Liver (tissue), 9 donors: ENCODE data around the gene MYBPC3. TPM values are rescaled to one million over a fixed set of nuclear protein-coding genes. Genes with fewer than 3 reads are reported as not detected.

Experiments
- DNase-seq: peaks from one replicate; pipeline ENCODE4 v3.0.0-alpha.2; 2017; ENCODE audit warnings: low spot score
- H3K27ac ChIP-seq, 2 donors: one replicate each; pipeline ENCODE4 v1.7.0; 2013; ENCODE audit warnings: inconsistent platforms in 2 of 2, low read length in 2 of 2, control low read depth in 1 of 2, low read depth in 1 of 2, mild to moderate bottlenecking in 1 of 2
- H3K27me3 ChIP-seq, 4 donors: one replicate each; pipeline versions ENCODE4 v1.6.1 to v1.7.0; 2013; ENCODE audit warnings: low read length in 3 of 4, inconsistent platforms in 1 of 4, mild to moderate bottlenecking in 1 of 4, moderate library complexity in 1 of 4; ENCODE audit not compliant: control insufficient read depth in 4 of 4, insufficient read depth in 4 of 4
- H3K36me3 ChIP-seq, 4 donors: one replicate each; pipeline versions ENCODE4 v1.6.1 to v1.7.0; 2013; ENCODE audit warnings: low read length in 3 of 4, mild to moderate bottlenecking in 3 of 4, low read depth in 1 of 4, moderate library complexity in 1 of 4; ENCODE audit not compliant: control insufficient read depth in 4 of 4, insufficient read depth in 3 of 4
- H3K4me1 ChIP-seq, 4 donors: one replicate each; pipeline versions ENCODE4 v1.6.1 to v1.7.0; 2013; ENCODE audit warnings: low read length in 3 of 4, mild to moderate bottlenecking in 3 of 4, moderate library complexity in 1 of 4; ENCODE audit not compliant: control insufficient read depth in 4 of 4, insufficient read depth in 4 of 4
- H3K4me3 ChIP-seq, 3 donors: one replicate each; pipeline versions ENCODE4 v1.6.1 to v1.7.0; 2013; ENCODE audit warnings: low read length in 3 of 3, control low read depth in 1 of 3, low read depth in 1 of 3, mild to moderate bottlenecking in 1 of 3
- H3K9ac ChIP-seq, 2 donors: one replicate each; pipeline ENCODE4 v1.7.0; 2013; ENCODE audit warnings: low read length in 2 of 2, mild to moderate bottlenecking in 2 of 2, moderate library complexity in 2 of 2, control low read depth in 1 of 2, low read depth in 1 of 2
- H3K9me3 ChIP-seq, 4 donors: one replicate each; pipeline versions ENCODE4 v1.6.1 to v1.7.0; 2013; ENCODE audit warnings: low read length in 3 of 4; ENCODE audit not compliant: control insufficient read depth in 4 of 4
- FOXA2 ChIP-seq: IDR thresholded peaks from 2 replicates; pipeline ENCODE4 v1.6.1; 2016; ENCODE audit warnings: antibody characterized with exemption
- GABPA ChIP-seq, 2 donors: IDR thresholded peaks in 1 of 2; conservative IDR thresholded peaks in 1 of 2; 2 replicates each; pipeline ENCODE4 v1.6.1; 2016; ENCODE audit warnings: antibody characterized with exemption in 2 of 2, mild to moderate bottlenecking in 1 of 2, moderate library complexity in 1 of 2
- HNF4A ChIP-seq, 2 donors: conservative IDR thresholded peaks; 2 replicates each; pipeline ENCODE4 v1.6.1; 2016; ENCODE audit warnings: antibody characterized with exemption in 2 of 2, mild to moderate bottlenecking in 2 of 2
- HNF4G ChIP-seq: IDR thresholded peaks from 2 replicates; pipeline ENCODE4 v1.6.1; 2016; ENCODE audit warnings: antibody characterized with exemption
- JUND ChIP-seq, 2 donors: IDR thresholded peaks; 2 replicates each; pipeline ENCODE4 v1.6.1; 2016; ENCODE audit warnings: antibody characterized with exemption in 2 of 2
- NR2F2 ChIP-seq: IDR thresholded peaks from 2 replicates; pipeline ENCODE4 v1.6.1; 2016; ENCODE audit warnings: antibody characterized with exemption
- RAD21 ChIP-seq, 2 donors: IDR thresholded peaks; 2 replicates each; pipeline ENCODE4 v1.6.1; 2016; ENCODE audit warnings: antibody characterized with exemption in 2 of 2, mild to moderate bottlenecking in 2 of 2
- TAF1 ChIP-seq: conservative IDR thresholded peaks from 2 replicates; pipeline ENCODE4 v1.6.1; 2016; ENCODE audit warnings: antibody characterized with exemption, mild to moderate bottlenecking
- YY1 ChIP-seq: IDR thresholded peaks from 2 replicates; pipeline ENCODE4 v1.6.1; 2016; ENCODE audit warnings: antibody characterized with exemption, mild to moderate bottlenecking
- WGBS: extraction: QIAGEN DNeasy Blood & Tissue Kit; methylation state at CpG from one replicate; pipeline ENCODE4 v1.1.7; 2013; 5-methylcytosine and 5-hydroxymethylcytosine counted together
- polyA plus RNA-seq, 2 donors: library from polyadenylated mRNA; stranded (reverse) in 1 of 2; unstranded in 1 of 2; fragments of 200-250 nt in 1 of 2; fragments of >200 nt in 1 of 2; fragmentation: Nextera tagmentation in 1 of 2; extraction: Ambion mirVana in 1 of 2; gene quantifications; one replicate each; pipeline versions ENCODE4 v1.2.1 to v1.2.3, GENCODE V29; 2013 to 2015
- total RNA-seq, 2 donors: library from RNA; depleted of rRNA; stranded (reverse); fragments of >200 nt; gene quantifications; one replicate each; pipeline ENCODE4 v1.2.3, GENCODE V29; 2014
- TF ChIP-seq, protein P1 (sequence below): fragments of 150-350 bp; IDR thresholded peaks from 2 replicates; pipeline ENCODE4 v1.5.1; 2017; ENCODE audit warnings: improper control_type of control experiment, low read depth, low read length; ENCODE audit not compliant: missing input control
- TF ChIP-seq, protein P2 (sequence below): IDR thresholded peaks from 2 replicates; pipeline ENCODE4 v1.6.1; 2016; ENCODE audit warnings: antibody characterized with exemption
- donor health status: healthy.
- donor health status: healthy.
- donor health status: healthy.
- donor health status: healthy.
- donor health status: healthy.

MYBPC3 gene
- total and polyA plus RNA-seq, 4 donors, result 0.01 to 0.25 TPM; not detected in 2

DNA sequence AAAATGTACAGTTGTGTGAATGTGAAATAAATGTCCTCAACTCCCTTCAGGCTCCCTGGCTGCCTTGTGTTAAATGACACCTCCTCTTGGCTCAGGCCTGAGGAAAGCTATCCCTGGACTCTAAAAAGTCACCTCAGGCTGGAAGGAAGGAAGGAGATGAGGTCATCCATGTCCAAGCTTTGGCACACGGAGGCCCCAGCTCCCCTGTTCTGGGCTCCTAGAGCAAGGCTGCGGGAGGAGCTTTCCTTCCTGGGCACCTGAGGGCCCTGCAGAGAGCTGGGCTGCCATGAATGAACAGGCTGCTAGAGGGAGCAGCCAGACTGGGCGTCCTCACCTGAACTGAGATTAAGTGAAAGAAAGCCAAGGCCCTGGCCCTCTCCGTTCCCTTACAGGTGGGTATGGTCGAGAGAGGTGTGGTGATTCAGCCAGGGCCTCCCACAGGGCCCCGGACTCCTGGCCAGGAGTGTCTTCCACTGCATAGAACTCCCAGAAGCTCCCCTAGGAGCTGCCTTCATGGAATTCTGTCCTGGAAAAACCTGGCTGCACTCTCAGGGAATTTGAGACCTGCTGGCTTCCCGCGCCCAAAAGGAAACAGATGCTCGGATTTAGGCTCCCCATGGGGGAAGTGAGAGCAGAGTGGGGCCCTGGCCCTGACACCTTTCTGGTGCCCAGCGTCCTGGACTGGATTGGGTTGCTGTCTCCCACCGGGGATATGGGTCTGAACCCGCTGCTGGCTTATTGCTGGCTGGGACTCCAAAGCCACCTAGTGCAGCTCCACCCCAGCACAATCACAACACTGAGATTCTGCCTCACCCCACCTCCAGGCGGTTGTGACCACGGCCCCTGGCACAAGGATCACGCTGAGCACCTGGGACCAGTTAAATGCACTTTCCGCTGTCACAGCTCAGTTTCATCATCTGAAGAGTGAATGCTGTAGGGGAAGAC lies 22.2 kb downstream of the MYBPC3 start:
- peaks cover 15 to 51% (median 20%) of the 10 kb centered on the region in 4 donors for H3K36me3 ChIP-seq
- no peak overlapping the region for H3K27ac ChIP-seq
- H3K27me3 ChIP-seq, result no peaks in the 10 kb centered on the region
- WGBS, result 86% methylated on average over 16 of the region's 16 CpGs
- H3K9me3 ChIP-seq, result no peaks in the 10 kb centered on the region
- no peak for DNase-seq
- H3K4me1 ChIP-seq, result no peaks in the 10 kb centered on the region
- H3K4me3 ChIP-seq, result no peak overlapping the region
- TF ChIP-seq TAF1 (no peak), HNF4A (conservative IDR thresholded peaks at IDR 0.05) (no peak)
- no peak overlapping the region for H3K9ac ChIP-seq

DNA sequence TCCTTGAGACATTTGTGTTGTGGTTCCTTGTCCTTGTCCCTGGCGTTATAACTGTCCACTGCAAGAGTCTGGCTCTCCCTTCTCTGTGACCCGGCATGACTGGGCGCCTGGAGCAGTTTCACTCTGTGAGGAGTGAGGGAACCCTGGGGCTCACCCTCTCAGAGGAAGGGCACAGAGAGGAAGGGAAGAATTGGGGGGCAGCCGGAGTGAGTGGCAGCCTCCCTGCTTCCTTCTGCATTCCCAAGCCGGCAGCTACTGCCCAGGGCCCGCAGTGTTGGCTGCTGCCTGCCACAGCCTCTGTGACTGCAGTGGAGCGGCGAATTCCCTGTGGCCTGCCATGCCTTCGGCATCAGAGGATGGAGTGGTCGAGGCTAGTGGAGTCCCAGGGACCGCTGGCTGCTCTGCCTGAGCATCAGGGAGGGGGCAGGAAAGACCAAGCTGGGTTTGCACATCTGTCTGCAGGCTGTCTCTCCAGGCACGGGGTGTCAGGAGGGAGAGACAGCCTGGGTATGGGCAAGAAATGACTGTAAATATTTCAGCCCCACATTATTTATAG lies 23.0 kb downstream of the MYBPC3 start:
- TF ChIP-seq HNF4A (conservative IDR thresholded peaks at IDR 0.05) (no peak), JUND (IDR thresholded peaks at IDR 0.05) (no peak), HNF4G (no peak), GABPA (IDR thresholded peaks at IDR 0.05 in 1 of 2, conservative IDR thresholded peaks at IDR 0.05 in 1 of 2) (no peak), TAF1 (no peak), RAD21 (IDR thresholded peaks at IDR 0.05) (no peak), YY1 (no peak), NR2F2 (no peak), FOXA2 (no peak)
- TF ChIP-seq, protein P1, sequence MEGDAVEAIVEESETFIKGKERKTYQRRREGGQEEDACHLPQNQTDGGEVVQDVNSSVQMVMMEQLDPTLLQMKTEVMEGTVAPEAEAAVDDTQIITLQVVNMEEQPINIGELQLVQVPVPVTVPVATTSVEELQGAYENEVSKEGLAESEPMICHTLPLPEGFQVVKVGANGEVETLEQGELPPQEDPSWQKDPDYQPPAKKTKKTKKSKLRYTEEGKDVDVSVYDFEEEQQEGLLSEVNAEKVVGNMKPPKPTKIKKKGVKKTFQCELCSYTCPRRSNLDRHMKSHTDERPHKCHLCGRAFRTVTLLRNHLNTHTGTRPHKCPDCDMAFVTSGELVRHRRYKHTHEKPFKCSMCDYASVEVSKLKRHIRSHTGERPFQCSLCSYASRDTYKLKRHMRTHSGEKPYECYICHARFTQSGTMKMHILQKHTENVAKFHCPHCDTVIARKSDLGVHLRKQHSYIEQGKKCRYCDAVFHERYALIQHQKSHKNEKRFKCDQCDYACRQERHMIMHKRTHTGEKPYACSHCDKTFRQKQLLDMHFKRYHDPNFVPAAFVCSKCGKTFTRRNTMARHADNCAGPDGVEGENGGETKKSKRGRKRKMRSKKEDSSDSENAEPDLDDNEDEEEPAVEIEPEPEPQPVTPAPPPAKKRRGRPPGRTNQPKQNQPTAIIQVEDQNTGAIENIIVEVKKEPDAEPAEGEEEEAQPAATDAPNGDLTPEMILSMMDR, result no peak
- TF ChIP-seq, protein P2, sequence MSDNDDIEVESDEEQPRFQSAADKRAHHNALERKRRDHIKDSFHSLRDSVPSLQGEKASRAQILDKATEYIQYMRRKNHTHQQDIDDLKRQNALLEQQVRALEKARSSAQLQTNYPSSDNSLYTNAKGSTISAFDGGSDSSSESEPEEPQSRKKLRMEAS, result no peak
- Histone ChIP-seq H3K9me3 (no peaks in the 10 kb centered on the region), H3K4me1 (no peaks in the 10 kb centered on the region), H3K27ac (no peak overlapping the region), H3K4me3 (no peak overlapping the region), H3K36me3 (peaks cover 15 to 51% (median 20%) of the 10 kb centered on the region in 4 donors), H3K27me3 (no peaks in the 10 kb centered on the region), H3K9ac (no peak overlapping the region)
- peak; percentile 17 for DNase-seq
- WGBS, result 91% methylated on average over 12 of the region's 12 CpGs

- Histone ChIP-seq H3K36me3 (peaks cover 16 to 51% (median 20%) of the 10 kb centered on the region in 4 donors), H3K27ac (no peak overlapping the region)
- peak; percentile 30 for DNase-seq
Observed at GRCh38 chr11:47328449-47329390, 23.8 kb downstream of the MYBPC3 start.

More at GRCh38 chr11:47328449-47329390, 23.8 kb downstream of the MYBPC3 start:
- Histone ChIP-seq H3K9ac (no peak overlapping the region), H3K9me3 (no peaks in the 10 kb centered on the region), H3K27me3 (no peaks in the 10 kb centered on the region), H3K4me1 (no peaks in the 10 kb centered on the region), H3K4me3 (no peak overlapping the region)
- TF ChIP-seq, protein P1, result no peak
- 89% methylated on average over 29 of the region's 29 CpGs for WGBS
